GM04504 (cell line): ENCODE data around the gene SARM1.

Source experiments
- DNase-seq: peaks from one replicate; pipeline ENCODE4 v3.0.0-alpha.2; 2012; ENCODE audit warnings: low read depth

Gene SARM1

DNA sequence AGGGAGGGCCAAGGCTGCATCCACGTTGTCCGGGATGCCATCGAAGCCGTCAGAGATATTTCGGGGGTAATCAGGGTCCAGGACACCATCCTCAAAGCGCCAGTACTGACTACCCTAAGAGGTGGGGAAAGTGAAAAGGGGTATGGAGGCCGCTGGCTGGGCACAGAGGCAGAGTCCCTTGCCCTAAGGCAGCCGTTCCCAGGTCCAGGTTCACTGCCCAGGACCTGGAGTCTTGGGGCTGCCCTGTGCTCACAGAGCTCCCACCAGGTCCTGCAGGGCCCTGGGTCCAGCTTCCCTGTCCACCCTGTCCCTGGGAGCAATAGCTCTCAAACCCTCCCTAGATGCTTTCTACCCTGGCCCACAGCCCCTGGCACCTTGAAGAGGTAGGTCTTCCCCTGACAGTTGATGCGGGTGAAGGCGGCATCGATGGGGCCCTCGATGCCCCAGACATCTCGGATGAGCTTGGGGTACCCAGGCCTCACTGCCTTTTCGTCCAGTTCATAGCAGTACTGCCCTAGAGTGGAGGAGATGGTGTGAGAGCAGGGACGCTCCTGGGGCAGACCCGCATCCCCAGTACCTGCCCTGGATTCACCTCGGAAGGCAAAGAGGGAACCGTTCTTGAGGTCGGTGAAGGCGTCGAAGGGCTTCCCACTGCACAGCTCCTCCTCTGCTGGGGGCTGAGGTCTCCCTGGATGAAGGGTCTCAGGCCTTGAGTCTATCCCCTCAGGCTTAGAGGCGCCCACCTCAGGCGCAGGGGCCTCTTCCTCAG, 2.4 kb upstream of the SARM1 start:
- no peak for DNase-seq

DNA sequence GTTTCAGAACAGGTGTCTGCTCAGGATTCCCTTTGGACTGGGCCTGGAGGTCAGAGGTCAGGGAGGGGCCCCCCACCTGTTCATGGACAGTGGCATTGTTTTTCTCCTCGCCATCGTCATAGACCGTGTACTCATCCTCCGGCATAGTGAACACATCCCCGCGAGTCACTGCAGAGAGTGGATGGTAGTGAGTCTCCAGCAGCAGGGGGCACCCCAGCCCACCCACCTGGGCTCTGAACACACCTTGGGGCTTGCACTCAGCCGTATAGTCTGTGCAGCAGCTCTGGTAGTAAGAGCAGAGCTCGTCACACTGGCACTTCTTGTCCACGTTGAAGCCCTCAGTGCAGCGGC, 1.8 kb upstream of the SARM1 start:
- DNase-seq: no peak

DNA sequence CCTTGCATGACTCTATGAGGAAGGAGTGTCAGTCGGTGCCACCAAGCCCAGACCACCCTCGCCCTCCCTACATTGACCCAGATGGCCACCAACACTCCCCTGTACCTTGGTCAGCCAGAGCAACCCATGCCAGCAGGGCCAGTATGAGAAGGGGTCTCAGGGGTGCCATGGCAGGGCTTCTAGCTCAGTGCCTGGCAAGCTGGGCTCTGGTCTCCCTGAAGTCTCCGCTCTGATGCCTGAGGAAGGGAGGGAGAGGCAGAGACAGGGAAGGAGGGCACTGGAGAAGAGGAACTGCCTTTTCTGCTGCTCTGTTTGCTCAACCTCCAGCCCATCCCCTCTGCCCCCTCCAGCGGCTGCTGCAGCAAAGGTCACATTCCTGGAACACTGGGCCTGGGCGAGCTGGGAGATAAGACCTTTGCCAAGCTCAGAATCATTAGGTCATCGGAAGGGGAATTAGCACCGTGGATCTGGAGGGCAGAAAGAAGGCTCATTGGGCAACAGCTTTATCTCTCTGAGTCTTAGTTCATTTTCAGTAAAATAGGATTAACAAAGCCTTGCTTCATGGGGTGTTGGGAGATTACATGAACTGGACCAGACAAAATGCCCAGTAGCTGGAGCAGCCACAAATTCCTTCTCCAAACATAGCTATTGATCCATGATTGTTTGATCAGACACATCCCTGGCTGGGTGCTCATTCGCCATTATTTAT, 1.3 kb upstream of the SARM1 start, which contains the start of gene VTN:
TSS of gene VTN (minus strand) at position 273 of the 709 bp plus-strand sequence. CDS start at position 169, 104 bp downstream.
- no peak for DNase-seq

DNA sequence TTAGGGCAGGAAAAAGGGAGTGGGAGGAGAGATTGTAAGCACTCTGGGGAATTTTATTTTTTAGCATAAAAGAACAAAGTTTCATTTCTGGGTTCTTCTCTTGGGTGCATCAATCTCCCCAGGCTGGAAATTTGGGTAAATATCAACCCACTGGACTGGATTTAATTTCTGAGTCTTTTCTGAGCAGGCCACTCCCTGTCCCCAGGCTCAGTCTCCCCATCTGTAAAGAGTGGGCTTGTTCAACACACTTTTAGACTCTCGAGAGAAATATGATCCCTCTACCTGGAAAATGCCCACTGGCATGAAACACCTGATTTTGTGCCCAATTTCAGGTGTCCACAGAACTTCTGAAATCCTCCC, 770 bp upstream of the SARM1 start:
- no peak for DNase-seq

DNA sequence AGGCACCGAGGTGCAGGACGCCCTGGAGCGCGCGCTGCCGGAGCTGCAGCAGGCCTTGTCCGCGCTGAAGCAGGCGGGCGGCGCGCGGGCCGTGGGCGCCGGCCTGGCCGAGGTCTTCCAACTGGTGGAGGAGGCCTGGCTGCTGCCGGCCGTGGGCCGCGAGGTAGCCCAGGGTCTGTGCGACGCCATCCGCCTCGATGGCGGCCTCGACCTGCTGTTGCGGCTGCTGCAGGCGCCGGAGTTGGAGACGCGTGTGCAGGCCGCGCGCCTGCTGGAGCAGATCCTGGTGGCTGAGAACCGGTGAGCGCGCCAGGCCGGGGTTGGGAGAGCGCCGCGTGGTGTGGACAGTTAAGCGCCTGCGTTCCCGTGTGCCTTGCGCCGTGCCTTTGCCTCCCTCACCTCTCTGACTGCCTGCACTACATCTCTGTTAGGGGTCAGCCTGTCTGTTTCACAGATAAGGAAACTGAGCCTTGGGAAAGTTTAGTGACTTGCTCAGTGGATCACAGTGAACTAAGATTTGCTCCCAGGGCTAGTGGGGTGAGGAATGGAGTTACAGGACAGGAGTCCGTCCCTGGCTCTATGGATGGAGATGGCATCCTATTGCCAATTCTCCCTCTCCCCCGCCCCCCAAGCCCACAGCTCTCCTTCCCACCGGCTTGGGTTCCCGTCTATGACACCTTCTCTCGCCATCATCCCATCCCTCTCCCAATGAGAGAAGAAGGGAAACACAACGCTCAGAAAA, 880 bp downstream of the SARM1 start:
- no peak for DNase-seq

DNA sequence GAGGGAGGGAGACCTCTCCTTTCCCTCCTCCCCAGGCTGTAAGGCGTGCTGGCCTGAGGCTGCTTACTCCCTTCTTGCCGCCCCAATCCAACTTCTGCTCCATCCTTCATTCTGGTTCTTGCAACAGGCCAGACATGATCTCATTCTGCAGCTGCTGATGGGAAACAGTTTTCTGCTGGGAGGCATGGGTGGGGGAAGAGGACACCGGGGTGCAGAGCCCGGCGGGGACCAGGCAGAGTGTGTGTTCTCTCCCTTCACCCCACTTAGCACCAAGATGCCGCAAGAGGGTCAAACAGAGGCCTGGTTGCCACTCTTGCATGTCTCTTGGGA, 1.4 kb downstream of the SARM1 start:
- DNase-seq: no peak

DNA sequence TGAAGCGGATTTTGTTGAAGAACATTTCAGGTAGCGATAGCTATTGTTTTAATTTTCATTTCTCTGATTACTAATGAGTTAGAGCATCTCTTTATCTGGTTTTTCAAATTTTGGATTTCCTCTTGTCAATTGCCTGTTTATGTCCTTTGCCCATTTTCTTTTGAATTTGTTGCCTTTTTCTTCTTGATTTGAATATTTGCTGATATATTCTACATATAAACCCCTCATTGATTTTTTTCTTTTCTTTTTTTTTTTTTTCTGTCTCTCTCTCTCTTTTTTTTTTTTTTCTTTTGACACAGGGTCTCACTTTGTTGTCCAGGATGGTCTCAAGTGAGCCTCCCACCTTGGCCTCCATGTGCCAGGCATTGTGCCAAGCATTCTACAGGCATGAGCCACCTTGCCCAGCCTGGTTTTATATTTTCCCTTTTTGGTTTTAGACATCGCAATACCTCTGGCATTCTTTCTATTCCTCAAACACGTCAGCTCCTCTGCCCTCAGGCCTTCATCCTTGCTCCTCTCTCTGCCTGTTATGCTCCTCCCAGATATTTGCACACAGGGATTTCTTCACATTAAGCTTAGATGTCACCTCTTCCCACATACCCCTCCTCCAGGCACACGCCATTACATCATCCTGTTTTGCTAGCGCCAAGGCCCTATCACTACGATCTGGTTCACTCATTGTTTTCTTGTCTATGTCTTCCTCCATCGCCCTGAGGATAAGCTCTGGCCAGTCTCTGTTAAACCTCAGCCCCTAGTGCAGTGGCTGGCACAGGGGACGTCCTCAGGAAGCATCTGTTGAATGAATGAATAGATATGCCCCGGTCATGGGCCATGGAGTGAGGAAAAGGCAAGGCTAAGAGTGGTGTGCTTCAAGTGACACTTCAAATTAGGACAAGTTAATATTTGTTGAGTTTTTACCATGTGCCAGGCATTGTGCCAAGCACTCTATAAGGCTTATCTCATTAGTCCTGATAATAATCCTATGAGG, 8.6 kb downstream of the SARM1 start:
- no peak for DNase-seq

DNA sequence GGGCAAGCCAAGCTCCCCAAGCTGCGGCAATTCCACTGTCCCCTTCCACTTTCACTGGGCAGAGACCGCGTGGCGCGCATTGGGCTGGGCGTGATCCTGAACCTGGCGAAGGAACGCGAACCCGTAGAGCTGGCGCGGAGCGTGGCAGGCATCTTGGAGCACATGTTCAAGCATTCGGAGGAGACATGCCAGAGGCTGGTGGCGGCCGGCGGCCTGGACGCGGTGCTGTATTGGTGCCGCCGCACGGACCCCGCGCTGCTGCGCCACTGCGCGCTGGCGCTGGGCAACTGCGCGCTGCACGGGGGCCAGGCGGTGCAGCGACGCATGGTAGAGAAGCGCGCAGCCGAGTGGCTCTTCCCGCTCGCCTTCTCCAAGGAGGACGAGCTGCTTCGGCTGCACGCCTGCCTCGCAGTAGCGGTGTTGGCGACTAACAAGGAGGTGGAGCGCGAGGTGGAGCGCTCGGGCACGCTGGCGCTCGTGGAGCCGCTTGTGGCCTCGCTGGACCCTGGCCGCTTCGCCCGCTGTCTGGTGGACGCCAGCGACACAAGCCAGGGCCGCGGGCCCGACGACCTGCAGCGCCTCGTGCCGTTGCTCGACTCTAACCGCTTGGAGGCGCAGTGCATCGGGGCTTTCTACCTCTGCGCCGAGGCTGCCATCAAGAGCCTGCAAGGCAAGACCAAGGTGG, 9.8 kb downstream of the SARM1 start:
- DNase-seq: no peak

DNA sequence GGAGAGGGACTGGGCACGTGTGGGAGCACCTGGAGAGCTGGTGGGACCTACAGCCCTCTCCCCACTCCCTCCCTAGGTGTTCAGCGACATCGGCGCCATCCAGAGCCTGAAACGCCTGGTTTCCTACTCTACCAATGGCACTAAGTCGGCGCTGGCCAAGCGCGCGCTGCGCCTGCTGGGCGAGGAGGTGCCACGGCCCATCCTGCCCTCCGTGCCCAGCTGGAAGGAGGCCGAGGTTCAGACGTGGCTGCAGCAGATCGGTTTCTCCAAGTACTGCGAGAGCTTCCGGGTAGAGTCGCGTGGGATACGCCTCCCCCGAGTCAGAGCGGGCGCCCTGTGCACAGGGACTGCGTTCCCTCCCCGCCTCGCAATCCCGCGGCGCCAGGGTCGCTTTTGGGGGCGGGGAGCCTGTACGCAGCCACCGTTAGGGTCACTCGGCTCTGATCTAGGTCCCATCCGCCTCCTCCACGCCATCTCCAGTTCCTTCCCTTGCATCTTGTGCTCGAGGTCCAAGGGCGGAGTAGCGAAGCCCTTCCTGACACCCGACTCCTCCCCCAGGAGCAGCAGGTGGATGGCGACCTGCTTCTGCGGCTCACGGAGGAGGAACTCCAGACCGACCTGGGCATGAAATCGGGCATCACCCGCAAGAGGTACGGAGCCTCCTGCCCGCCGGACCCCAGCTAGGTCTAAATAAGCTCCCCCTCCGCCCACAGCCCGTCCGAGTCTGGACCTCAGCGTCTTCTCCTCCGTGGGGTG, 13.0 kb downstream of the SARM1 start:
- DNase-seq: no peak

DNA sequence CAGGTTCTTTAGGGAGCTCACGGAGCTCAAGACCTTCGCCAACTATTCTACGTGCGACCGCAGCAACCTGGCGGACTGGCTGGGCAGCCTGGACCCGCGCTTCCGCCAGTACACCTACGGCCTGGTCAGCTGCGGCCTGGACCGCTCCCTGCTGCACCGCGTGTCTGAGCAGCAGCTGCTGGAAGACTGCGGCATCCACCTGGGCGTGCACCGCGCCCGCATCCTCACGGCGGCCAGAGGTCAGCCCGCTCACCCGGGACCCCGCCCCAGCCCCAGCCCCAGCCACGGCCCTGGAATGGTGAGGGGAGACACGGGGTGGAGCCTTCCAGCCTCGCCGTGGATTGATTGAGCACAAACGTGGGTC, 13.5 kb downstream of the SARM1 start:
- no peak for DNase-seq

DNA sequence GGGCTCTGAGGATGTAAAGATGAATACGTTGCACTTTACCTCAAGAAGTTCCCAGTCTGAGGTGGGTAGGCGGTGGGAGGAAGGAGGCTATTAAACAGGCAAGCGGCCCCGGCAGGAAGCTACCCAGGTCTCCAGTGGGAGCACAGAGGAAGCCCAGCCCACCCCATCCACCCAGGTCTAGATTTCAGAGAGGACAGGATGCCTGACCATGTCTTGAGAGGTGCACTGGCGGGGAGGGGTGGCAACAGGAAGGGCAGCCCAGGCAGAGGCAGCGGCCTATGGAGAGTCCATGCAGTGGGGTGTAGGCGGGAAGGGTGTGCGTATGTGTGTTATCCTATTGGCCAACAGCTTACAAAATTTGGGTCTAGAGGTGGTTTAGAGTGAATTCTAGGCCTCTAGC, 13.9 kb downstream of the SARM1 start:
- DNase-seq: no peak

DNA sequence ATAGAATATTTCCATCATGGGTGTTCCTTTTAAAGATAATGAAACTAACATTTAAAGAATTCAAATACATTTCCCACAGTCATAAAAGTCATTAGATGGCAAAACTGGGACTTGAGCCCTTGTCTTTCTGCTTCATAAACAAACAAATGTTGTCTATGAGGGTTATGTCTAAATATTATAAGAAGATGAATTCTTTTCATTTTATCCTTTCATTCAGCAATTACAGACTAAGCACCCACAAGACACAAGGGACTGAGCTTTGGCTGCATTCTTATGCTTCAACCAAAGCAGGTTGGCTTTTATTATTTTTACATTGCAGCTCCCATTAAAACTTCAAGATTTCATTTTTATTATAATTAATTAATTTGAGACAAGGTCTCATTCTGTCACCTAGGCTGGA, 14.9 kb downstream of the SARM1 start:
- DNase-seq: no peak

DNA sequence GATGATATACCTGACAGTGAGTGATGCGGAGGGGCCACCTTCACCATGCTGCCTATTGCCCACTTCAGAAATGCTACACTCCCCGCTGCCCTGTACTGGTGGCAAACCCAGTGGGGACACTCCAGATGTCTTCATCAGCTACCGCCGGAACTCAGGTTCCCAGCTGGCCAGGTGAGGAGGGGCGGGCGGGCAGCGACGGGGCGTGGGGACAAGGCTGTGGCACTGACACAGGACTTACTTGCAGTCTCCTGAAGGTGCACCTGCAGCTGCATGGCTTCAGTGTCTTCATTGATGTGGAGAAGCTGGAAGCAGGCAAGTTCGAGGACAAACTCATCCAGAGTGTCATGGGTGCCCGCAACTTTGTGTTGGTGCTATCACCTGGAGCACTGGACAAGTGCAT, 16.6 kb downstream of the SARM1 start:
- DNase-seq: no peak

DNA sequence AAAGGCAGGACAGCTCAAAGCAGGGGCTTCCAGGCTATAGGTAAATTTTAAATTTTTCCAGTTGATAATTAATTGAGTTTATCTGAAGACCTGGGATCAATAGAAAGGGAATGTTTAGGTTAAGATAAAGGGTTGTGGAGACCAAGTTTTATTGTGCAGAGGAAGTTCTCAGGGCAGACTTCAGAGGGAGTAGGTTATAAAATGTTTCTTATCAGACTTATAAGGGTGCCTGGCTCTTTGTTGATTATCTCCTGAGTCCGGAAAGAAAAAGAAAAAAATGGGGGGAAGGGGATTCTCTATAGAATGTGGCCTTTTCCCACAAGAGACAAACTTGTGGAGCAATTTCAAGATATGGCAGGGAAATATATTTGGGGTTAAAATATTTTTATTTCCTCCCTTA, 18.6 kb downstream of the SARM1 start:
- DNase-seq: no peak

DNA sequence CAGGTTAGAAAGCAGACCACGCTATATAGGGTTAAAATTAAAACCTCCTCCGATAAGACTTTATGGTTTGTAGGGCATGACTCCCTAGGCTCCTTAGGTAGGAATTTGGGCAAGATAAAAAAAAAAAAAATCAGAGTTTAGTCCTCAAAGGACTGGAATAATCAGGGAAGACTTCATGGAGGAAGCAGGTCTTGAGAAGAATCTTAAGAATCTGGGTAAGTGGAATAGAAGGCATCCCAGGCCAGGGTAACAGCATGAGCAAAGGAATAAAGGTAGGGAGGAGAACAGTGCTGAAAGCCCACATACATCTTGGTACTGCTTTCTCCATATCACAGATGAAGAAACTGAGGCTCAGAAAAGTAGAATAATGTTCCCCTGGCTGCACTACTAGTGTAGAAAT, 19.1 kb downstream of the SARM1 start:
- DNase-seq: no peak

DNA sequence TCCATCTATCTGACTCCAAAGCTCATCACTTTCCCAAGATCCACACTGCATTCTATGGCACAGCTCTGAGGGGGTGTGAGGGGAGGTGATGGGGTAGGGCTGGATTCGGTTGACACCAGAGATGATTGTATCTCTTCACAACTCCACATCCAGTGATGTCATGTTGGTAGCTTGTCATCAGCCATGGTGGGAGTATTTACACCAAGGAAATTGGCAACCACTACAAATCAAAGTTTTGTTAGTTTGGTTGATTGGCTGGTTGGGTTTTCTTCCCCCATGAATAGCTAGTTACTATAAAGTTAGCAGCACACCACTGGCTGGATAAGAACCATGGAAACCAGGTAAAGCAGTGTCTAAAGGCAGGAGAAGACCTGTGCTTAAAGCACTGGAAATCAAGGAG, 19.5 kb downstream of the SARM1 start:
- no peak for DNase-seq

DNA sequence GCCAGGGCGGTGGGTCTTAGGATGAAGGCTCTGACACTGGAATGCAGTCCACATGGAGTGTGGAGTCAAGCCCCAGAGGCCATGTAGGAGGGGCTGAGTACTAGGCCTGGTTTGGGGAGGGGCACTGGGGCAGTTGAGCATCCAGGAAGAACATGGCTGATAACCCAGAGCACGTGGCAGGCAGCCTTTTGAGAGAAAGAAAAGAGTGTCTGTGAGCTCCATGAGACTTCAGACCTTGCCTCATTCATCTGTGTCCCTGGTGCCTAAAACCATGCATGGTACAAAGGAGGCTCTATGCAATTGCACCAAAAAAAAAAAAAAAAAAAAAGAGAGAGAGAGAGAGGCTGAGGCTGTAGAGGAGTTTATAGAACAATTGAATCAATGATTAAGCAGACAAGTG, 19.9 kb downstream of the SARM1 start:
- DNase-seq: no peak

DNA sequence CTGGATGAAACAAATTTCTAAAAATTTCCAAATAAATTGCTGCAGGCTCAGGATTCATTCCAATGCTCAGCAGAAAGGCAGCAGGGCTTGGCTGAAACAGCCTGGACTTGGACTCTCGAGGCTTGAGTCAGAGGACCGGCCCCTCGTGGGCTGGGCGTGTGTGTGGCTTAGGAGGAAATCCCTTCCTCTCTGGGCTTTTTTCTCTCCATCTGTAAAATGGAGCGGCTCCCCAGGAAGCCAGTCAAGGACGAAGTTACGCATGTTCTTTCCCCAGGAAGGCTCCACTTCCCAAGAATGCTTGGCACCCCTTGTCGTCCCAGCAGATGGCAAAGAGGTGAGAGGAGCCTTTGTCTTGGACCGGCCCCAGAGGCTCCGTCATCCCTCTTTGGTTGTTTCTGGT, 21.0 kb downstream of the SARM1 start:
- DNase-seq: no peak

DNA sequence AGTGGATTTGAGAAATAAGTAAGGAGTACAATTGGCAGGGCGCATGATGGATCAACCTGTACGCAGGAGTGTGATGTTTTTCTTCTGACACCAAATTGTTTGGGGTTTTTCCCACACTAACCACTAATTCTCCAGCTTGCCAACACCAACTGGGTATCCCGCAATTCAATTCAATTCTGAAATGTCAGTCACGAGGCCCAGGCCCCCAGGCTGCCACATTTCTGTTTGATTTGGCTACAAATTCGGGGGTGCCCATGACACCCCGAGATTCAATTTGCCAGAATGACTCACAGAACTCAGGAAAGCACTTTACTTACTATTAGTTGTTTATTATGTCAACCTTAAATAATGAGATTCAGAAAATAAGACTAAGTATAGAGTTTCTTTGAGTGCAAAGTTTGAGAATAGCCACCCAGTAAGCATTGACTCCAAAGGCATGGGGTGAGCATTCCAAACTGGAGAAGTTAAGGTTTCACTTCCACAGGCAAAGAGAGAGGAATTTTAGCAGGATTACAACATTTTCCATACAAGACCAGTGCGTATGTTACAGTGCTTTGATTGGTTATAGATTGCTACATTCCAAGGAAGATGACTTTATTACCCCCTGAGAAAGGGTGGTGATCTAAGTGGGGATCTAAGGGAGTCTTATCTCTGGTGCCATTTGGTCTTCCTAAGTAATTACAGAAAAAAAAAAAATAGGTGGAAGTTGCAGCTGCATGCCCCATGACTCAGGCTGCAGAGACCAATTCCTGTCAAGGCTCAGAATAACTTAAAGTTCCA, 23.0 kb downstream of the SARM1 start:
- DNase-seq: no peak

DNA sequence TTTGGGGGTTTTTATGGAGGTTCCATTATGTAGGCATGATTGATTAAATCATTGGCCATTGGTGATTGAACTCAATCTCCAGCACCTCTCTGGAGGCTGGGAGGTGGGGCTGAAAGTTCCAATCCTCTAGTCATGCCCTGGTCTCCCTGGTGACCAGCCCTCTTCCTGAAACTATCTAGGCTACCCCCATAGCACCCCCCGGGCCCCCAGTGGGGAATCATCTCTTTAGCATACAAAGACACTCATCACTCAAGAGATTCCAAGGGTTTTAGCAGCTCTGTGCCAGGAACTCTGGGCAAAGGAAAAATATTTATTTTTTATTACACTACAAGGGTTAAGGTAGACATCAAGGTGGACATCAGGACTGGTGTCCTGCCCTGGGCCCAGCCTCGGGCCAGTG, 23.9 kb downstream of the SARM1 start:
- DNase-seq: no peak
